K562 (cell line): Measurements from ENCODE around the gene IPPK.

Source experiments
- CREM ChIP-seq: IDR thresholded peaks from 2 replicates; pipeline ENCODE4 v1.6.1; 2014; ENCODE audit warnings: antibody characterized with exemption, low read depth
- FOS ChIP-seq: IDR thresholded peaks from 3 replicates; pipeline ENCODE4 v1.6.1; 2011; ENCODE audit not compliant: insufficient read length; ENCODE audit errors: extremely low read depth
- KDM1A ChIP-seq, 2 experiments: fragments of 450-650 bp; IDR thresholded peaks; 2 replicates each; pipeline ENCODE4 v1.6.1; 2016; ENCODE audit warnings: mild to moderate bottlenecking in 2 of 2
- MCM5 ChIP-seq: fragments of 450-650 bp; IDR thresholded peaks from 2 replicates; pipeline ENCODE4 v1.6.1; 2016; ENCODE audit warnings: low read depth
- MTA1 ChIP-seq: fragments of 450-650 bp; IDR thresholded peaks from 2 replicates; pipeline ENCODE4 v1.6.1; 2017; ENCODE audit warnings: borderline replicate concordance
- MTA2 ChIP-seq: fragments of 450-650 bp; IDR thresholded peaks from 2 replicates; pipeline ENCODE4 v1.6.1; 2016; ENCODE audit warnings: low read depth
- RB1 ChIP-seq: fragments of 450-650 bp; IDR thresholded peaks from 2 replicates; pipeline ENCODE4 v1.6.1; 2017; ENCODE audit warnings: low read depth, mild to moderate bottlenecking
- RNF219 ChIP-seq: fragments of 250-450 bp; sonication (Bioruptor Pico); IDR thresholded peaks from 2 replicates; pipeline ENCODE4 v1.5.0; 2022; ENCODE audit warnings: mild to moderate bottlenecking
- SP1 ChIP-seq: sonication (generic); formaldehyde crosslinking; IDR thresholded peaks from 2 replicates; pipeline ENCODE4 v1.8.1; 2022; ENCODE audit warnings: mild to moderate bottlenecking, missing genetic modification reagents
- SRSF1 ChIP-seq: fragments of 200-400 bp; formaldehyde crosslinking; IDR thresholded peaks from 2 replicates; pipeline ENCODE4 v1.6.1; 2017; ENCODE audit warnings: mild to moderate bottlenecking, low read depth, low read length, moderate library complexity
- STAT5B ChIP-seq: fragments of 250-450 bp; sonication (Bioruptor Pico); IDR thresholded peaks from 2 replicates; pipeline ENCODE4 v1.8.0; 2021; ENCODE audit warnings: mild to moderate bottlenecking, inconsistent platforms
- TAF1 ChIP-seq: IDR thresholded peaks from 2 replicates; pipeline ENCODE4 v1.6.1; 2011; ENCODE audit warnings: mild to moderate bottlenecking, low read length, moderate library complexity; ENCODE audit not compliant: insufficient read depth, control insufficient read depth, severe bottlenecking; ENCODE audit errors: extremely low read depth
- TF ChIP-seq, protein P1 (sequence below), 3 experiments: IDR thresholded peaks in 2 of 3; conservative IDR thresholded peaks in 1 of 3; 2 replicates each; pipeline ENCODE4 v1.5.1; 2011 to 2012; ENCODE audit warnings: low read length in 3 of 3, mild to moderate bottlenecking in 3 of 3, control low read depth in 2 of 3, improper control_type of control experiment in 1 of 3, inconsistent platforms in 1 of 3, low read depth in 1 of 3, mixed read lengths in 1 of 3, moderate library complexity in 1 of 3; ENCODE audit not compliant: insufficient read depth in 2 of 3
- TF ChIP-seq, protein P2 (sequence below): sonication (generic); formaldehyde crosslinking; IDR thresholded peaks from 2 replicates; pipeline ENCODE4 v1.8.0; 2022; ENCODE audit warnings: mild to moderate bottlenecking, low read depth, missing genetic modification reagents

DNA sequence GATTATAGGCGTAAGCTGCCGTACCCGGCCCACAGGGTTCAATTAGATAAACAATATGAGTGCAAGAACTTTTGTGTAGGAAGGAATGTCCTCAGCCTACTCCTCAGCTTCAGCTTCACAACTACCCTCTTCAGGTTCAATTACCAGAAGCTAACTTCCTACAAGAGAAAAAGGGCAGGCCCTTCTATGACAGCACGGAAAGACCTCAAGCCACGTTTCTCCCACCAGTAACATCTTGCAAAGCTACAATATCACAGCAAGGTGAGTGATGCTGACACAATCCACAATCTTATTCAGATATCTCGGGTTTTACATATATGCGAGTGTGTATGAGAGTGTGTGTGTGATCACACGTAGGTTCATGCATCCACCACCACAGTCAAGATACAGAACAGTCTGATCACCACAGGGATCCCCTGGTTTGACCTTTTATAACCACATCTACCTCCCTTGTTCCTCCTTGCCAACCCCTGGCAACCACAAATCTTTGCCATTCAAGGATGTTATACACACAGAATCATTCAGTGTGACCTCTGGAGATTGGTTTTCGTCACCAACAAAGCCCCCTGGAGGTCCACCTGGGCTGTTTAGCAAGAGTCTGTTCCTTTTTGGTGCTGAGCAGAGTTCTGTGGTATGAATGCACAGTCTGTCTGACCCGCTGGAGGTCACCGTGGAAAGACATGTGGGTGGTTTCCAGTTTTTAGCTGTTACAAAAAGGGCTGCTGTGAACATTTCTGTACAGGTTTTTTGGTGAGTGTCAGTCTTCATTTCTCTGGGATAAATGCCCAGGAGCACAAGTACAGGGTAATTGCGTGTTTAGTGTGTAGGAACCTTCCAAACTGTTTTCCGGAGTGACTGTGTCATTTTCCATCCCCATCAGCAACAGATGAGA, 38.2 kb downstream of the IPPK start:
- TF ChIP-seq CREM, result no peak
- TF ChIP-seq MCM5, result no peak
- TF ChIP-seq, protein P1, sequence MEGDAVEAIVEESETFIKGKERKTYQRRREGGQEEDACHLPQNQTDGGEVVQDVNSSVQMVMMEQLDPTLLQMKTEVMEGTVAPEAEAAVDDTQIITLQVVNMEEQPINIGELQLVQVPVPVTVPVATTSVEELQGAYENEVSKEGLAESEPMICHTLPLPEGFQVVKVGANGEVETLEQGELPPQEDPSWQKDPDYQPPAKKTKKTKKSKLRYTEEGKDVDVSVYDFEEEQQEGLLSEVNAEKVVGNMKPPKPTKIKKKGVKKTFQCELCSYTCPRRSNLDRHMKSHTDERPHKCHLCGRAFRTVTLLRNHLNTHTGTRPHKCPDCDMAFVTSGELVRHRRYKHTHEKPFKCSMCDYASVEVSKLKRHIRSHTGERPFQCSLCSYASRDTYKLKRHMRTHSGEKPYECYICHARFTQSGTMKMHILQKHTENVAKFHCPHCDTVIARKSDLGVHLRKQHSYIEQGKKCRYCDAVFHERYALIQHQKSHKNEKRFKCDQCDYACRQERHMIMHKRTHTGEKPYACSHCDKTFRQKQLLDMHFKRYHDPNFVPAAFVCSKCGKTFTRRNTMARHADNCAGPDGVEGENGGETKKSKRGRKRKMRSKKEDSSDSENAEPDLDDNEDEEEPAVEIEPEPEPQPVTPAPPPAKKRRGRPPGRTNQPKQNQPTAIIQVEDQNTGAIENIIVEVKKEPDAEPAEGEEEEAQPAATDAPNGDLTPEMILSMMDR (IDR thresholded peaks at IDR 0.05 in 2 of 3, conservative IDR thresholded peaks at IDR 0.05 in 1 of 3; ENCODE audit: insufficient read depth in 2 of 3, low read depth in 1 of 3, low read length in 3 of 3), result no peak
- TF ChIP-seq FOS, result no peak
- TF ChIP-seq MTA2, result no peak
- TF ChIP-seq MTA1, result no peak
- no peak for TF ChIP-seq RB1
- no peak for TF ChIP-seq KDM1A (IDR thresholded peaks at IDR 0.05)
- TF ChIP-seq SRSF1, result no peak
- no peak for TF ChIP-seq RNF219 (CRISPR knock-in tag)
- TF ChIP-seq STAT5B (CRISPR knock-in tag), result no peak
- TF ChIP-seq, protein P2, sequence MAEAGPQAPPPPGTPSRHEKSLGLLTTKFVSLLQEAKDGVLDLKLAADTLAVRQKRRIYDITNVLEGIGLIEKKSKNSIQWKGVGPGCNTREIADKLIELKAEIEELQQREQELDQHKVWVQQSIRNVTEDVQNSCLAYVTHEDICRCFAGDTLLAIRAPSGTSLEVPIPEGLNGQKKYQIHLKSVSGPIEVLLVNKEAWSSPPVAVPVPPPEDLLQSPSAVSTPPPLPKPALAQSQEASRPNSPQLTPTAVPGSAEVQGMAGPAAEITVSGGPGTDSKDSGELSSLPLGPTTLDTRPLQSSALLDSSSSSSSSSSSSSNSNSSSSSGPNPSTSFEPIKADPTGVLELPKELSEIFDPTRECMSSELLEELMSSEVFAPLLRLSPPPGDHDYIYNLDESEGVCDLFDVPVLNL (CRISPR knock-in tag), result no peak
- TF ChIP-seq TAF1, result no peak
- no peak for TF ChIP-seq SP1 (CRISPR knock-in tag)
